Measurements from ENCODE around the gene LENG9.
"Not testable (repeated sequence)": the region's sequence is repeated elsewhere in the genome, so short reads cannot be mapped to it uniquely, and the experiment has no call there.

Gene LENG9

DNA sequence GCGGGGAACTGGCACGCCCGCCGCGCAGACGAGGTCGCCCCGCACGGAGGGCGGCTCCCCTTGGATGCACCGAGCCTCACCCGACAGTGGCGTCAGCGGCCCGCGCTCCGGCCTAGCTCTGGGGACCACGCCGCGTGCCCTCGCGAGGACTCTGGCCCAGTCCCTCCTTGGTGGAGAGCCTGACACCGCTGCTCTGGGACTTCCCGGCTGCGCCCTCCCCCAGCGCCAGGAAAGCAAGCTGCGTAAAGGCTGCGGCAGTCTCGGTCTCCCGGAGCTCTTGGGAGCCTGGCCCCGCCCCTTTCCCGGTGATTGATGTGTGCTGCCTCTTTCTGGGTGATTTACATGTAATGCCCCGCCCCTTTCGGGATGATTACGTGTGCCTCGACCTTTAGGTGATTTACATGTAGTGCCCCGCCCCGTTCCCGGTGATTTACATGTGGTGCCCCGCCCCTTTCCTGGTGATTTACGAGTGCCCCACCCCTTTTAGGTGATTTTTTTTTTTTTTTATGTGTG lies at the start of gene LENG9:
TSS of gene LENG9 (minus strand) at position 248 of the 513 bp plus-strand sequence. CDS start 252 bp downstream, outside the sequence.
- peak; percentile 96 for DNase-seq

DNA sequence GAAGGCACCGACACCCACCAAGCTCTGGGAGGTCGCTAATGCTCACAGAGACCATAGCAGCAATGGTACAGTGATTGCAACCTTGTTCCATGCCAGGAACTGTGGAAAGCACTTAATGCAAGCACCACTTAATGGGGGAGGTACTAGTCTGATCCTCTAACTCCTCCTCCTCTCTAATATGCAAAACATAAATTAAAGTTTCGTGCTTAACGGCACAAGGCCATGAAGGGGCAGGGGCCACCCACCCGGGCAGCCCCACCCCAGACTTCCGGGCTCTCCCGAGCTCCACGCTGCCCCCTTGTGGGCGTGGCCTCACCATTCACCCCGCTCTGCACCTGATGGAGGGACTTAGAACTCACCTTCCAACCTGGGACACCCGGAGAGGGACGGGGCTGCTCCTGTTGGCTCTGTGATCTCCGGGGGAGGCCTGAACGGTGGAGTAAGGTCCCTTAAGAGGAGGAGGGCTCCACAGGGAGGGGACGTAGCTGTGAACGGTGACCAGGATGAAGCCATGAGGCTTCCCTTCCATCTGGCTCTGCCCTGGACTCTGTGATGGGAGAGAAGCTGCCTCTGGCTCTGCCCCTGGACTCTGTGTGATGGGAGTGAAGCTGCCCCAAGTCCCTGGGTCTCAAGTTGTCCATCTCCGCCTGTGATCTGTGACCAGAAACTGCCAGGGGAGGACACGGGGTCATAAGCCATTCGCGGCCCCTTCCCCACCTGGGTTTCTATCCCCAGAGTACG lies 45.8 kb upstream of the LENG9 start:
- DNase-seq, result not testable (repeated sequence)

DNA sequence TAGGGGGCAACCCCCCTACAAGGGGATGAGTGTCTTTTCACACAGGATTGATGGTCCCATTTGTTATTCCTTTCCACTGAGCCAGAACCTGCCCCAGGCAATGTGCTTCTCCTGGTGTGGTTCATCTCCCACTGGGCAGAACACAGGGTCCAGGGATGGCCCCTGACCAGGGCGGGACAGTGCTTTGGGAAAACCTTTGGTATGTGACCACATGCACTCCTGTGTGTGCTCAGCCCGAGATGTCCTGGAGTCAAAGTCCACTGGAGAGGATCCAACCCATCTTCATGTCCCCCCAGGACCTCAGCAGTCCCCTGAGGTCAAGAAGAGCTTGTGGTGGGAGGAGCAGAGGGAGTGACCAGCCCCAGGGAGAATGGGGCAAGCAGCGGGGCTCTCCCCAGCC lies 44.9 kb upstream of the LENG9 start:
- not testable (repeated sequence) for DNase-seq

GRCh38 chr19:54507824-54508223 lies 44.2 kb upstream of the LENG9 start:
- no peak for DNase-seq

DNA sequence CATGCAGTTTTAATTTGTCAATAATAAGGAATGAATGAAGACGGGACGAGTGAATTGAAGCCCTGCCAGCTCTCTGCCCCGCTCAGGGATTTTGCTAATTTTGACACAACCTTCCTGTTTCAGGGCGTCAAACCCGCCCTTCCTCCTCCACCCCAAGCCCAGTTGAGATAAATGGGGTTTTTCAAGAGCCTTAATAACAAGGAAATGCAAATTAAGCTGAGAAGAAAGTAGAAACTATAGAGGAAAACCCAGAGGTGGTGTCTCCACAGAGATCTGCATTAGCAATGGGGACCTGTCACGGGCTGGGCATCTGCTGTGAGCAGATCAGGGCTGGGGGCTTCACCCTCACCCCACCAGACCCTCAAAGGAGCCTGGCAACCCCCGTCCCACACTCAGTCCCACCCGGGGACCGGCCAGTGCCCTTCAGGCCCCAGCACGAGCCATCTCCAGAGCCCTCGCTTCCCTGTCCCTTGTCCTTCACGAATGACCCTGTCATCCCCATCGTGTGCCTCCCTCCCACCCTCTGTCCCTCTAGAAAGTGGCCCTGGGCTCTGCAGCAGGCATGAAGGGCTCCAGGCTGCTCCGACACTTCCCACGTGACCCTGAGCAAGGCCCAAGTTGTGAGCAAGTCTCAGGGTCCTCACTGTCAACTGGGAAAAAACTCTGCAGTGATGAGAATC lies 43.6 kb upstream of the LENG9 start:
- not testable (repeated sequence) for DNase-seq

GRCh38 chr19:54506079-54506478 lies 42.5 kb upstream of the LENG9 start:
- no peak for DNase-seq

DNA sequence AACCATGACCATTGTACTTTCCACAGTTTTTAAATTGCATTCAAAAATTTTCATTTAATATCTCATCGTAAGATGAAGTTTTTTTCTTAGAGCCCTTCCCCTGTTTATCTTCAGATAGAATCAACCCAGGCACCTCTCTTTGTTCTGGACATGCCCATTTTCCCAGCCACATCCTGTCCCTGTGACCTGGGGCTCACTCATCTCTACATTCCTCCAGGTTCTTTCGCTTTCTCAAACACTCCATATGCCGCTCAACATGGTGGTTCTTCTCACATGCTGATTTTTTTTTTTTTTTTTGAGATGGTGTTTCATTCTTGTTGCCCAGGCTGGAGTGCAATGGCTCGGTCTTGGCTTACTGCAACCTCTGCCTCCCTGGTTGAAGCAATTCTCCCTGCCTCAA lies 42.0 kb upstream of the LENG9 start:
- not testable (repeated sequence) for DNase-seq

DNA sequence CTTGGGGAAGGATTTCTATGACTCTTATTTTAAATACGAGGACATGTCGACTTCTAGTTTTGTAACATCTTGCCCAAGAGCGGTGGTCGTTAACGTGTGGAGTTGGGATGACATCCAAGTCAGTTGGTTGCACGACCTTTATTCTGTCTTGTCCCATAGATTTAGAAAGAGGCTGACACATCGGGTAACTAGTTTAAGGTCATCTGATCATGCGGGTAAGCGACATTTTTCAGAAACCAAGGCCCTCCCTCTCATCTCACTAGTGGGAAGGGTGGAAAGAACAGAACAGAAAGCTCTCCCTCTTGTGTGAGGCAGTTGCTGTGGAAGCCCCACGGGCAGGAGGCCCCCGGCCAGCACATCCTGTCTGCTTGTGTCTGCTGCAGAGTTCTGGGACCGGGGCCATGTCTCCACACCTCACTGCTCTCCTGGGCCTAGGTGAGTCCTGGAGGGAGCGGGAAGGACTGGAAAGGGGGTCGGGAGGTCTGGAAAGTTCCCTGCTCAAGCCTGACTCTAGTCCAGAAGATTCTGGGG lies 39.0 kb upstream of the LENG9 start, which contains the start of gene LAIR2:
TSS of gene LAIR2 (plus strand) at position 314 of the 531 bp plus-strand sequence. CDS start at position 402, 88 bp downstream.
- no peak for DNase-seq

DNA sequence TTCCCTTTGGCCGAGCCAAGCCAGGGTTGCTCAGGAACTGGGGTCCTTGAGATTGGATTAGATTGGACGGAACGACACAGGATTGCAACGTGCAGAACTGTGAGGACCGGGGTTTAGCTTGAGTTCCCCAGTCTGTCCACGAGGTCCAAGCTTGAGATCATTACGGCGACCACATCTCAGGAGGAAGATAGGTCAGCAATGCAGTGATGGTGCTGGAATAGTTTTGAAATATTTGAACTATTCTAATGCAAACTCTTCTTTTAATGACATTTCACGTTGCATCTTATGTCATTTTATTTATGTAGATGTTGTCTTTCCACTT lies 34.8 kb upstream of the LENG9 start:
- not testable (repeated sequence) for DNase-seq

DNA sequence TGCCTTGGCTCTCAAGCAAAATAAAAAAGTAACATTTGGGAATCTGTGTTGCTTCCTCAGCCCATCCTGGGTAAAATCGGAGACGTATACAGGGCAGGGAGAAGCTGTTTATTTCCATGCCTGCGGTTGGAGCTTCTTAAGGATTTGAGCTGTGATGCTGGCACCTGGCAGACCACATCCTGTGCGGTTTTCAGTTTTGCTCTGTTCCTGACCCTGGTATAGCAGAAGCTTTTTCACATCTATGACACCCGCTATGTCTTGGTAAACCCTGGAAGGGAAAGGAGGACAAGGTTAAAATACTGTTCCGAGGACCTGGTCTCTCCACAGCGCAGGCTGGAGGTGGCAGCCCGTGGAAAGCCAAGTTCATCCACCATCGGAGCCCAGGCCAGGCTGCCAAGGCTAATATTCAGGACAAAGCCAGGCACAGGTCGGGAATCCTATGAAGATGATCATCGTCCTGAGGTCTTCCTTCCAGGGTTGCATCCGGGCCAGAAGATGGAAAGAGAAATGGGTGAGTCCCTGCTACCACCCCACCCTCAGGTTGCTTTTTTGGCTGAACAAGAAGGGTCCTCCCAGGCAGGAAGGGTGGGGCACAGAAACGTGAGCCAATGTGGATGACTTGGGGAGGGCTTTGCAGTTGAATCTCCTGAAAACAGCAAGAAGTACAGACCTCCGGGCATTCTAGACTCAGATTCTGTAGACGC lies 34.3 kb upstream of the LENG9 start:
- DNase-seq, result not testable (repeated sequence)

DNA sequence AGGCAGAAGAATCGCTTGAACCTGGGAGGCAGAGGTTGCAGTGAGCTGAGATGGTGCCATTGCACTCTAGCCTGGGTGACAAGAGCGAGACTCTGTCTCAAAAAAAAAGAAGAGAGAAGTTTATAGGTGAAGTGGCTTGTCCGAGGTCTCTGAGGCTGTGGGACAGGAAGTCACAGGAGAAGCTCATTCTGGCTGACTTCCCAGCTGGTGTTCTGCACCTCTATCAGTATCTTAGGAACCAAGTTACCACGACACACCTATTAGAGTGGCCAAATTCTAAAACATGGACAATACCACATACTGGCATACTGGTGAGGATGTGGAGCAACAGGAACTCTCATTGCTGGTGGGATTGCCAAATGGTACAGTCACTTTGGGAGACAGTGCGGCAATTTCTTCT lies 31.7 kb upstream of the LENG9 start:
- not testable (repeated sequence) for DNase-seq

DNA sequence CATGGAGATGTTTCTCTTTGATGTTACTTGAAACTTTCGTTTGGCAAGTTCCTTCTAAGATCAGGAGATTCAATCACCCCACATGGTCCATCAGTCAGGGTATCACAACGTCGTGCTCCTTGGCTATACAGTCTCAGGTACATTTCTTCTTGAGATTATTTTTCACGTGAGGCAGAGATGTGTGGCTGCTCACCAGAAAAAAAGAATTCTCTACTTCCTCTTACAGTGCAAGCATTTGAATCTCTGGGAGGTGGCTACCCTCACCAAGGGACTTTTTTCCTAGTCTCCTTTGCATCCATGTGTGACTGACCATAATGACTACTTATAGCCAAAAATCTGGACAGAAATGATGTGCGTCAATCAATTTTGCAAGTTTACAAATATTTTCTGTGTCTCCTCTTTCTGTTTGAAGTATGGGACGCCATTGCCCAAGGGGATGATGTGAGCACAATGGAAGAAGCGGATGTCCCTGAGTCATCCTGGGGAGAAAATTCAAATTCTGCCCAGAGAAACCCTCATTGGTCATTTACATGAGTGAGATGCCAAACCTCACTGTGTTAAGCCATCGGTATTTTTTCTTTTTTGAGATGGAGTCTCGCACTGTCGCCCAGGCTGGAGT lies 30.5 kb upstream of the LENG9 start:
- no peak for DNase-seq

DNA sequence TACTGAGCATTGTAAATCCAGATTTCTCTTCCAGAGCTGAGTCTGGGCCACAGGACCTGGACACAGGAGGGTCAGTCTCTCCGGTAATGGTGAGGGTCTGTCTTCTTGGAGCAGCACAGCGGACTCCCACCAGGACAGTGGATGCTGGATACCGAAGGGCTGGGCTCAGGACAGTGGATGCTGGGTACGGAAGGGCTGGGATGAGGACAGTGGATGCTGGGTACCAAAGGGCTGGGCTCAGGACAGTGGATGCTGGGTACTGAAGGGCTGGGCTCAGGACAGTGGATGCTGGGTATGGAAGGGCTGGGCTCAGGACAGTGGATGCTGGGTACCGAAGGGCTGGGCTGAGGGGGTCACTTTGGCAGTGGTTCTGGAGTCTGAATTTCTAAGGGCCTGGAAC lies 29.5 kb upstream of the LENG9 start:
- DNase-seq, result not testable (repeated sequence)

DNA sequence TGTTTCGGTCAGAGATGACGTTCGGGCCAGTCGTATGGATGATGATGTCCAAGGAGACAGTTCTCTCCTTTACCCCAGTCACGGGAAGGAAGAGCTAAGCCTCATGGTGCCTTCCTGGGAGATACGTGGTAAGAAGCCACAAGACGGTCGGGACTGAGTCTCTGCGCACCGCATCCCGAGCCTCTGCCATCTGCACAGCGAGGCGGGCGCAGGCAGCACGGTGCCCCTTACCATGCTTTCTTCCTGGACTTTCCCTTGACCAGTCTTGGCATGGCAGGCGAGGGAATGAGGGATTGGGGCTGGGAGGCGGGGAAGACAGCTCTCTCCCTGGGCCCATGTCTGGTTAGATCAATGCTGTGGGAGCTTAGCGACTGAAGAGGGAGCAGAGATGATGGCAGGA lies 29.0 kb upstream of the LENG9 start:
- no peak for DNase-seq

- no peak for DNase-seq
These were observed 26.2 kb upstream of the LENG9 start for GRCh38 chr19:54489766-54490165.

GRCh38 chr19:54489341-54489740 lies 25.8 kb upstream of the LENG9 start:
- DNase-seq, result no peak

DNA sequence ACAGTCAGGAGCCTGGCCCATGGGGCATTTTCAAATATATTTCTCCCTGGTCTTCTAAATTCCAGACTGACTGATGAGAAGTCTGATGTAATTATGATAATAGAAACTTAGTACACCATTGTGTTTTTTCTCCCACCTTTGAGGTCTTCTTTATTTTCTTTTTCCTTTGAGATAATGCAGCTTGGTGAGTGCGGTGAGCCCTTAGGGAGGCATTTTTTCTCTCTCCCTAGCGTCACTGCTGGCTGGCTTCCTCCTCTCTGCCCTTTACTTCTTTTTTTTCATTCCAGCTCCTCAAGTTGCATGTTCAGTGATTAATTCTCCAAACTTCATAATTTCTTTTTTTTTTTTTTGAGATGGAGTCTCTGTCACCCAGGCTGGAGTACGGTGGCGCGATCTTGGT lies 22.3 kb upstream of the LENG9 start:
- DNase-seq, result no peak

- DNase-seq, result no peak
These were observed 20.9 kb upstream of the LENG9 start for GRCh38 chr19:54484451-54484850.

DNA sequence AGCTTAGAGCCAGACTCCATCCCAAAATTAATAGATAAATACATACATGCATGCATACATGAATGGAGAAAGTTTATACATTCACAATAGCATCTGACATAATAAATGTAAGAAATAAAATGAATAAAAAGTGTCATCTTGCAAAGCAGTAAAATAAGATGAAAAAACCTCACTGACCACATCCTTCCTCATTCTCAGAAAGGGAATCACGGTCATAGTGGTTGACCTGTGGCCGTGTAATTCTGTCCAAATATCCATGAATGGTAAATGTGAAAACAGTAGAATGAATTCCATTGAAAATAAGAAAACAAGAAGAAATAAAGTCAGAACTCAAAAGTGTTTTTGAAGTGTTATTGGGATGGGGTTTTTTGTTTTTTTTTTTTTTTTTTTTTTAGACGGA lies 19.3 kb upstream of the LENG9 start:
- peak; percentile 35 for DNase-seq

- DNase-seq, result peak; percentile 11
These were observed 17.9 kb upstream of the LENG9 start for GRCh38 chr19:54481326-54481930.

GRCh38 chr19:54480051-54480450 lies 16.5 kb upstream of the LENG9 start:
- DNase-seq, result peak; percentile 36

- no peak for DNase-seq
These were observed 15.2 kb upstream of the LENG9 start for GRCh38 chr19:54478677-54479266.

Measured in GF-D8 (cell line).